K562 (cell line): ENCODE results near the gene MGST1. TPM values are rescaled to one million over a fixed set of nuclear protein-coding genes. Genes with fewer than 3 reads are reported as not detected.

Experiments used
- ATAC-seq: fragments of 200-7000 bp; cut with Tn5 transposase; 3 replicates; pipeline ENCODE4 v1.9.1; 2020; ENCODE audit warnings: moderate library complexity
- BruUV-seq: library from RNA; stranded (reverse); fragments of 400-500 nt; replicated peaks from 2 replicates; lab custom pipeline; 2021; lab: Mats Ljungman, UMichigan
- CTCF ChIA-PET: fragments of 300-600 bp; formaldehyde crosslinking; extraction: SDS; loops from one replicate; lab custom pipeline; 2021; ENCODE audit warnings: low intra/inter-chr PET ratio; lab: Yijun Ruan, JAX
- POLR2A ChIA-PET: fragments of 300-600, 350-650 bp; sonication (Branson Sonifier 250); formaldehyde crosslinking; extraction: SDS; loops from one replicate; lab custom pipeline; 2021; ENCODE audit warnings: antibody characterized with exemption, inconsistent platforms; lab: Yijun Ruan, JAX
- DNase-seq, 4 experiments: peaks; one replicate each; pipeline versions ENCODE4 v3.0.0 to v3.0.0-alpha.2; 2011 to 2018; ENCODE audit warnings: low spot score in 3 of 4, mixed read lengths in 3 of 4; ENCODE audit errors: extremely low read depth in 1 of 4
- FAIRE-seq: peaks from 2 replicates; lab custom pipeline; 2011; peaks lifted over from hg19 to GRCh38; lab: Jason Lieb, UNC
- H2AFZ ChIP-seq: 2 replicates; pipeline ENCODE4 v1.6.0; 2011; ENCODE audit warnings: low read depth, low read length, control low read depth, inconsistent platforms
- H3K27ac ChIP-seq: fragments of 200-600 bp; 3 replicates; pipeline ENCODE4 v1.8.0; 2011; ENCODE audit warnings: low read depth, mild to moderate bottlenecking, control low read depth, inconsistent platforms, low read length, moderate library complexity, mixed read lengths; ENCODE audit errors: extremely low read depth
- H3K27me3 ChIP-seq, 2 experiments: fragments of 300-600 bp in 1 of 2; 2 replicates in 1 of 2; 3 replicates in 1 of 2; pipeline versions ENCODE4 v1.6.0 to v1.8.0; 2011; ENCODE audit warnings: inconsistent platforms in 2 of 2, low read length in 2 of 2, mild to moderate bottlenecking in 1 of 2, mixed read lengths in 1 of 2, moderate library complexity in 1 of 2; ENCODE audit not compliant: control insufficient read depth in 2 of 2, insufficient read depth in 2 of 2
- H3K36me3 ChIP-seq: fragments of 300-600 bp; 3 replicates; pipeline ENCODE4 v1.8.0; 2011; ENCODE audit warnings: mild to moderate bottlenecking, low read length, inconsistent platforms; ENCODE audit not compliant: control insufficient read depth, insufficient read depth
- H3K4me1 ChIP-seq, 2 experiments: fragments of 200-600 bp in 1 of 2; replicated peaks in 1 of 2; 2 replicates in 1 of 2; 3 replicates in 1 of 2; pipeline versions ENCODE4 v1.5.1 to v1.8.0; 2011; ENCODE audit warnings: inconsistent platforms in 2 of 2, low read length in 2 of 2, mild to moderate bottlenecking in 1 of 2, mixed read lengths in 1 of 2, moderate library complexity in 1 of 2; ENCODE audit not compliant: control insufficient read depth in 2 of 2, insufficient read depth in 2 of 2
- H3K4me2 ChIP-seq: 2 replicates; pipeline ENCODE4 v1.6.1; 2011; ENCODE audit warnings: low read length, control low read depth, inconsistent platforms, mixed read lengths; ENCODE audit not compliant: insufficient read depth
- H3K4me3 ChIP-seq: fragments of 200-600 bp; sonication (generic), shearing (Covaris generic); 2 replicates; pipeline ENCODE4 v1.5.1; 2016; ENCODE audit warnings: control low read depth, inconsistent platforms
- H3K79me2 ChIP-seq: fragments of 200-600 bp; 3 replicates; pipeline ENCODE4 v1.8.0; 2011; ENCODE audit warnings: low read length, inconsistent platforms; ENCODE audit not compliant: control insufficient read depth, insufficient read depth
- H3K9ac ChIP-seq, 2 experiments: 2 replicates each; pipeline versions ENCODE4 v1.6.0 to v1.6.1; 2011; ENCODE audit warnings: low read depth in 2 of 2, low read length in 2 of 2, control low read depth in 1 of 2, inconsistent platforms in 1 of 2, mild to moderate bottlenecking in 1 of 2, mixed read lengths in 1 of 2; ENCODE audit not compliant: insufficient read depth in 1 of 2
- H3K9me1 ChIP-seq: one replicate; pipeline ENCODE4 v1.6.0; 2011; ENCODE audit warnings: inconsistent platforms, mild to moderate bottlenecking, low read length, moderate library complexity; ENCODE audit not compliant: control insufficient read depth, insufficient read depth
- H3K9me3 ChIP-seq: replicated peaks from 2 replicates; pipeline ENCODE4 v1.5.1; 2011; ENCODE audit warnings: low read depth, low read length, inconsistent platforms; ENCODE audit not compliant: control insufficient read depth, insufficient read depth
- H4K20me1 ChIP-seq: replicated peaks from 2 replicates; pipeline ENCODE4 v1.6.1; 2011; ENCODE audit warnings: low read length, inconsistent platforms, mixed read lengths; ENCODE audit not compliant: control insufficient read depth, insufficient read depth
- ARID2 ChIP-seq: fragments of 450-650 bp; IDR thresholded peaks from 2 replicates; pipeline ENCODE4 v1.6.1; 2017; ENCODE audit warnings: antibody characterized with exemption, mild to moderate bottlenecking
- CBFA2T3 ChIP-seq: fragments of 450-650 bp; IDR thresholded peaks from 2 replicates; pipeline ENCODE4 v1.6.1; 2017
- ETS2 ChIP-seq: IDR thresholded peaks from 2 replicates; pipeline ENCODE4 v1.6.1; 2016; ENCODE audit warnings: borderline replicate concordance, missing genetic modification characterization, mild to moderate bottlenecking, moderate library complexity, missing compliant biosample characterization; ENCODE audit not compliant: poor library complexity, severe bottlenecking
- FOS ChIP-seq: IDR thresholded peaks from 3 replicates; pipeline ENCODE4 v1.6.1; 2011; ENCODE audit not compliant: insufficient read length; ENCODE audit errors: extremely low read depth
- GABPB1 ChIP-seq: sonication (generic); formaldehyde crosslinking; IDR thresholded peaks from 2 replicates; pipeline ENCODE4 v1.8.0; 2022; ENCODE audit warnings: mild to moderate bottlenecking, missing genetic modification reagents
- MAFK ChIP-seq: IDR thresholded peaks from 2 replicates; pipeline ENCODE4 v1.6.1; 2011; ENCODE audit warnings: low read length, improper control_type of control experiment
- MEIS2 ChIP-seq: fragments of 450-650 bp; IDR thresholded peaks from 2 replicates; pipeline ENCODE4 v1.6.1; 2014; ENCODE audit warnings: mild to moderate bottlenecking; ENCODE audit not compliant: partially characterized antibody
- MYNN ChIP-seq, 2 experiments: sonication (generic); formaldehyde crosslinking in 1 of 2; IDR thresholded peaks; 2 replicates each; pipeline versions ENCODE4 v1.5.0 to v1.6.1; 2016 to 2020; ENCODE audit warnings: antibody characterized with exemption in 1 of 2, missing genetic modification reagents in 1 of 2
- SMAD1 ChIP-seq: fragments of 150-350 bp; IDR thresholded peaks from 2 replicates; pipeline ENCODE4 v1.6.1; 2014; ENCODE audit warnings: low read length, low read depth; ENCODE audit not compliant: partially characterized antibody
- U2AF1 ChIP-seq: fragments of 200-400 bp; formaldehyde crosslinking; optimal IDR thresholded peaks from 2 replicates; pipeline ENCODE3; 2017; ENCODE audit warnings: mild to moderate bottlenecking, low read depth, low read length, moderate library complexity
- ZNF143 ChIP-seq: sonication (generic); formaldehyde crosslinking; IDR thresholded peaks from 2 replicates; pipeline ENCODE4 v1.9.0; 2022; ENCODE audit warnings: mild to moderate bottlenecking, missing genetic modification reagents
- ZNF584 ChIP-seq: fragments of 200-800 bp; sonication (Bioruptor generic); IDR thresholded peaks from 2 replicates; pipeline ENCODE4 v1.6.1; 2016; ENCODE audit warnings: low read depth, mild to moderate bottlenecking, missing genetic modification characterization, missing compliant biosample characterization
- ZNF75A ChIP-seq: fragments of 450-650 bp; formaldehyde crosslinking; IDR thresholded peaks from 2 replicates; pipeline ENCODE4 v1.4.0; 2020; ENCODE audit warnings: mild to moderate bottlenecking
- WGBS: fragments of 100-300 bp; shearing (Covaris generic); methylation state at CpG from one replicate; pipeline ENCODE4 v1.1.6; 2016; ENCODE audit warnings: low coverage, mixed read lengths; ENCODE audit not compliant: insufficient coverage; ENCODE audit errors: missing lambda C conversion rate; 5-methylcytosine and 5-hydroxymethylcytosine counted together
- in situ Hi-C: fragments of 300-500 bp; cut with MboI; formaldehyde crosslinking; loops from 4 replicates; pipeline ENCODE4 v1.15.0; 2018; ENCODE audit warnings: inconsistent platforms, mixed read lengths
- intact Hi-C: fragments of 100-400 bp; cut with micrococcal nuclease; formaldehyde crosslinking; loops from 2 replicates; pipeline ENCODE4 v1.14.2; 2022
- polyA plus RNA-seq, 8 experiments: library from polyadenylated mRNA; depleted of rRNA in 4 of 8; stranded (reverse) in 5 of 8; unstranded in 3 of 8; fragments of >200 nt; fragmentation: Nextera tagmentation in 2 of 8; fragmentation: Illumina TruSeq in 1 of 8; extraction: Ambion mirVana in 2 of 8; extraction: Trizol in 1 of 8; gene quantifications; 2 replicates each; pipeline versions ENCODE4 v1.2.1 to v1.2.3, GENCODE V29; 2011 to 2014; ENCODE audit warnings: inconsistent platforms in 1 of 8, missing spikeins in 1 of 8
- total RNA-seq, 7 experiments: library from RNA; depleted of rRNA in 6 of 7; stranded (reverse); fragments of >200 nt in 6 of 7; fragmentation: Illumina TruSeq in 2 of 7; extraction: Trizol in 2 of 7; gene quantifications; 2 replicates each; pipeline versions ENCODE4 v1.2.1 to v1.2.3, GENCODE V29; 2011 to 2021; ENCODE audit warnings: low replicate concordance in 1 of 7
- TF ChIP-seq, protein P1 (sequence below): fragments of 250-450 bp; sonication (Bioruptor Pico); IDR thresholded peaks from 2 replicates; pipeline ENCODE4 v1.9.0; 2021; ENCODE audit warnings: mild to moderate bottlenecking, inconsistent platforms
- TF ChIP-seq, protein P2 (sequence below), 2 experiments: fragments of 450-650 bp; IDR thresholded peaks; 2 replicates each; pipeline ENCODE4 v1.6.1; 2016
- TF ChIP-seq, protein P3 (sequence below): sonication (generic); formaldehyde crosslinking; IDR thresholded peaks from 2 replicates; pipeline ENCODE4 v1.8.1; 2023; ENCODE audit warnings: missing genetic modification reagents, mild to moderate bottlenecking, borderline replicate concordance

MGST1 gene
- total and polyA plus RNA-seq, 9 of the 15 experiments (the other 6 are each of a cell fraction or from before 2014, with no cell fraction given), result 12.1 to 190 (median 73.3) TPM

GRCh38 chr12:16407346-16407745, 59.9 kb downstream of the MGST1 start:
- no peak for DNase-seq
- BruUV-seq, result no TSS peak
- in situ Hi-C loops, result no loop called here
- no peak overlapping the region for H3K9ac ChIP-seq
- H3K36me3 ChIP-seq, result no peaks in the 10 kb centered on the region
- no peaks in the 10 kb centered on the region for H3K9me3 ChIP-seq
- no peaks in the 10 kb centered on the region for H3K4me1 ChIP-seq
- no peaks in the 10 kb centered on the region for H3K79me2 ChIP-seq
- H3K27ac ChIP-seq, result no peak overlapping the region
- H3K4me3 ChIP-seq, result no peak overlapping the region
- H3K4me2 ChIP-seq, result no peak overlapping the region
- no peaks in the 10 kb centered on the region for H4K20me1 ChIP-seq
- intact Hi-C loops, result no loop called here
- ChIA-PET CTCF (no interaction called here), POLR2A (no interaction called here)
- FAIRE-seq, result no peak
- H3K27me3 ChIP-seq, result no peaks in the 10 kb centered on the region
- ATAC-seq, result no peak
- no peak overlapping the region for H2AFZ ChIP-seq
- 13% methylated on average over 1 of the region's 1 CpG for WGBS
- no peaks in the 10 kb centered on the region for H3K9me1 ChIP-seq
- TF ChIP-seq MEIS2, result no peak
- TF ChIP-seq, protein P1, sequence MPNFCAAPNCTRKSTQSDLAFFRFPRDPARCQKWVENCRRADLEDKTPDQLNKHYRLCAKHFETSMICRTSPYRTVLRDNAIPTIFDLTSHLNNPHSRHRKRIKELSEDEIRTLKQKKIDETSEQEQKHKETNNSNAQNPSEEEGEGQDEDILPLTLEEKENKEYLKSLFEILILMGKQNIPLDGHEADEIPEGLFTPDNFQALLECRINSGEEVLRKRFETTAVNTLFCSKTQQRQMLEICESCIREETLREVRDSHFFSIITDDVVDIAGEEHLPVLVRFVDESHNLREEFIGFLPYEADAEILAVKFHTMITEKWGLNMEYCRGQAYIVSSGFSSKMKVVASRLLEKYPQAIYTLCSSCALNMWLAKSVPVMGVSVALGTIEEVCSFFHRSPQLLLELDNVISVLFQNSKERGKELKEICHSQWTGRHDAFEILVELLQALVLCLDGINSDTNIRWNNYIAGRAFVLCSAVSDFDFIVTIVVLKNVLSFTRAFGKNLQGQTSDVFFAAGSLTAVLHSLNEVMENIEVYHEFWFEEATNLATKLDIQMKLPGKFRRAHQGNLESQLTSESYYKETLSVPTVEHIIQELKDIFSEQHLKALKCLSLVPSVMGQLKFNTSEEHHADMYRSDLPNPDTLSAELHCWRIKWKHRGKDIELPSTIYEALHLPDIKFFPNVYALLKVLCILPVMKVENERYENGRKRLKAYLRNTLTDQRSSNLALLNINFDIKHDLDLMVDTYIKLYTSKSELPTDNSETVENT (CRISPR knock-in tag), result no peak
- TF ChIP-seq ETS2, result no peak
- TF ChIP-seq CBFA2T3, result no peak
- TF ChIP-seq, protein P2, sequence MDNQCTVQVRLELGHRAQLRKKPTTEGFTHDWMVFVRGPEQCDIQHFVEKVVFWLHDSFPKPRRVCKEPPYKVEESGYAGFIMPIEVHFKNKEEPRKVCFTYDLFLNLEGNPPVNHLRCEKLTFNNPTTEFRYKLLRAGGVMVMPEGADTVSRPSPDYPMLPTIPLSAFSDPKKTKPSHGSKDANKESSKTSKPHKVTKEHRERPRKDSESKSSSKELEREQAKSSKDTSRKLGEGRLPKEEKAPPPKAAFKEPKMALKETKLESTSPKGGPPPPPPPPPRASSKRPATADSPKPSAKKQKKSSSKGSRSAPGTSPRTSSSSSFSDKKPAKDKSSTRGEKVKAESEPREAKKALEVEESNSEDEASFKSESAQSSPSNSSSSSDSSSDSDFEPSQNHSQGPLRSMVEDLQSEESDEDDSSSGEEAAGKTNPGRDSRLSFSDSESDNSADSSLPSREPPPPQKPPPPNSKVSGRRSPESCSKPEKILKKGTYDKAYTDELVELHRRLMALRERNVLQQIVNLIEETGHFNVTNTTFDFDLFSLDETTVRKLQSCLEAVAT (IDR thresholded peaks at IDR 0.05), result no peak
- no peak for TF ChIP-seq ZNF143 (CRISPR knock-in tag)
- TF ChIP-seq SMAD1, result no peak
- TF ChIP-seq ZNF75A (CRISPR knock-in tag), result no peak
- TF ChIP-seq, protein P3, sequence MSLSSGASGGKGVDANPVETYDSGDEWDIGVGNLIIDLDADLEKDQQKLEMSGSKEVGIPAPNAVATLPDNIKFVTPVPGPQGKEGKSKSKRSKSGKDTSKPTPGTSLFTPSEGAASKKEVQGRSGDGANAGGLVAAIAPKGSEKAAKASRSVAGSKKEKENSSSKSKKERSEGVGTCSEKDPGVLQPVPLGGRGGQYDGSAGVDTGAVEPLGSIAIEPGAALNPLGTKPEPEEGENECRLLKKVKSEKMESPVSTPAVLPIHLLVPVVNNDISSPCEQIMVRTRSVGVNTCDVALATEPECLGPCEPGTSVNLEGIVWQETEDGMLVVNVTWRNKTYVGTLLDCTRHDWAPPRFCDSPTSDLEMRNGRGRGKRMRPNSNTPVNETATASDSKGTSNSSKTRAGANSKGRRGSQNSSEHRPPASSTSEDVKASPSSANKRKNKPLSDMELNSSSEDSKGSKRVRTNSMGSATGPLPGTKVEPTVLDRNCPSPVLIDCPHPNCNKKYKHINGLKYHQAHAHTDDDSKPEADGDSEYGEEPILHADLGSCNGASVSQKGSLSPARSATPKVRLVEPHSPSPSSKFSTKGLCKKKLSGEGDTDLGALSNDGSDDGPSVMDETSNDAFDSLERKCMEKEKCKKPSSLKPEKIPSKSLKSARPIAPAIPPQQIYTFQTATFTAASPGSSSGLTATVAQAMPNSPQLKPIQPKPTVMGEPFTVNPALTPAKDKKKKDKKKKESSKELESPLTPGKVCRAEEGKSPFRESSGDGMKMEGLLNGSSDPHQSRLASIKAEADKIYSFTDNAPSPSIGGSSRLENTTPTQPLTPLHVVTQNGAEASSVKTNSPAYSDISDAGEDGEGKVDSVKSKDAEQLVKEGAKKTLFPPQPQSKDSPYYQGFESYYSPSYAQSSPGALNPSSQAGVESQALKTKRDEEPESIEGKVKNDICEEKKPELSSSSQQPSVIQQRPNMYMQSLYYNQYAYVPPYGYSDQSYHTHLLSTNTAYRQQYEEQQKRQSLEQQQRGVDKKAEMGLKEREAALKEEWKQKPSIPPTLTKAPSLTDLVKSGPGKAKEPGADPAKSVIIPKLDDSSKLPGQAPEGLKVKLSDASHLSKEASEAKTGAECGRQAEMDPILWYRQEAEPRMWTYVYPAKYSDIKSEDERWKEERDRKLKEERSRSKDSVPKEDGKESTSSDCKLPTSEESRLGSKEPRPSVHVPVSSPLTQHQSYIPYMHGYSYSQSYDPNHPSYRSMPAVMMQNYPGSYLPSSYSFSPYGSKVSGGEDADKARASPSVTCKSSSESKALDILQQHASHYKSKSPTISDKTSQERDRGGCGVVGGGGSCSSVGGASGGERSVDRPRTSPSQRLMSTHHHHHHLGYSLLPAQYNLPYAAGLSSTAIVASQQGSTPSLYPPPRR (CRISPR knock-in tag), result no peak
- no peak for TF ChIP-seq ZNF584
- no peak for TF ChIP-seq MAFK
- TF ChIP-seq MYNN (IDR thresholded peaks at IDR 0.05), result no peak
- TF ChIP-seq MYNN (CRISPR knock-in tag; IDR thresholded peaks at IDR 0.05), result no peak
- no peak for TF ChIP-seq U2AF1
- no peak for TF ChIP-seq FOS
- no peak for TF ChIP-seq ARID2
- no peak for TF ChIP-seq GABPB1 (CRISPR knock-in tag)
